Heart right ventricle (tissue), 16 donors: ENCODE measurements around the gene GRM5. TPM values are rescaled to one million over a fixed set of nuclear protein-coding genes. Genes with fewer than 3 reads are reported as not detected.
"Not testable (repeated sequence)": the region's sequence is repeated elsewhere in the genome, so short reads cannot be mapped to it uniquely, and the experiment has no call there.

ENCODE experiments used
- ATAC-seq, 8 donors: fragments of 200-7000 bp; cut with Tn5 transposase; one replicate each; pipeline ENCODE4 v1.9.1; 2020; ENCODE audit warnings: mild to moderate bottlenecking in 8 of 8, moderate library complexity in 8 of 8, moderate number of reproducible peaks in 1 of 8
- DNase-seq, 2 donors: peaks; one replicate each; pipeline ENCODE4 v3.0.0-alpha.2; 2020
- H3K27ac ChIP-seq, 10 donors: fragments of 200-600 bp; sonication (generic) in 2 of 10; one replicate each; pipeline versions ENCODE4 v1.5.0 to v1.8.0; 2020 to 2022; ENCODE audit warnings: mild to moderate bottlenecking in 3 of 10
- H3K27me3 ChIP-seq, 7 donors: fragments of 200-600 bp; one replicate each; pipeline ENCODE4 v1.8.0; 2021 to 2022; ENCODE audit warnings: mild to moderate bottlenecking in 2 of 7
- H3K36me3 ChIP-seq, 9 donors: fragments of 200-600 bp; sonication (generic) in 1 of 9; one replicate each; pipeline versions ENCODE4 v1.5.0 to v1.8.0; 2020 to 2022; ENCODE audit warnings: mild to moderate bottlenecking in 2 of 9
- H3K4me1 ChIP-seq, 9 donors: fragments of 200-600 bp; sonication (generic) in 1 of 9; one replicate each; pipeline versions ENCODE4 v1.5.0 to v1.8.0; 2020 to 2022; ENCODE audit warnings: mild to moderate bottlenecking in 4 of 9
- H3K4me3 ChIP-seq, 10 donors: fragments of 200-600 bp; sonication (generic) in 2 of 10; one replicate each; pipeline versions ENCODE4 v1.5.0 to v1.8.0; 2020 to 2022; ENCODE audit warnings: mild to moderate bottlenecking in 7 of 10, moderate library complexity in 2 of 10
- H3K9me3 ChIP-seq, 11 donors: fragments of 200-600 bp in 10 of 11; sonication (generic) in 2 of 11; one replicate each; pipeline versions ENCODE4 v1.5.0 to v1.8.0; 2013 to 2022; ENCODE audit warnings: mild to moderate bottlenecking in 2 of 11, control low read depth in 1 of 11, moderate library complexity in 1 of 11
- CTCF ChIP-seq, 9 donors: fragments of 200-600 bp; sonication (generic) in 2 of 9; IDR thresholded peaks; one replicate each; pipeline versions ENCODE4 v1.5.0 to v1.8.0; 2021 to 2022; ENCODE audit warnings: antibody characterized with exemption in 9 of 9, mild to moderate bottlenecking in 5 of 9, moderate library complexity in 1 of 9
- WGBS, 2 donors: extraction: QIAGEN DNeasy Blood & Tissue Kit; methylation state at CpG; one replicate each; pipeline ENCODE4 v1.1.7; 2013; ENCODE audit warnings: inconsistent platforms in 1 of 2; 5-methylcytosine and 5-hydroxymethylcytosine counted together
- intact Hi-C, 10 donors: fragments of 100-400 bp; cut with DNase I; formaldehyde crosslinking; loops; one replicate each; pipeline versions ENCODE4 v1.11.1 to v1.14.2; 2022
- polyA plus RNA-seq, 2 donors: library from polyadenylated mRNA; stranded (reverse); fragments of 200-250 nt; gene quantifications; one replicate each; pipeline ENCODE4 v1.2.3, GENCODE V29; 2013
- total RNA-seq, 10 donors: library from RNA; stranded (reverse); fragmentation: NEBNext Ultra II Directional in 3 of 10; extraction: Animal tissue kit (Norgen Biotek cat#: 25700) in 3 of 10; gene quantifications; one replicate each; pipeline versions ENCODE4 v1.2.1 to v1.2.4, GENCODE V29; 2021 to 2023
- donor health status: Arrhythmogenic right ventricular cardiomyopathy.
- donor health status: ischemic (EF 13 %, LVEDD 7.1; RV severe dilation, severe dysfunction).
- donor health status: healthy with polysubstance abuse.
- donor health status: DM: no; HTN: yes; CAD: no.
- donor health status: DM: no; HTN: no; CAD: no.
- donor health status: ischemic (EF 25% LVEDD 6.9; RV normal size, moderate dysfunction).
- donor health status: ischemic (EF 25% LVEDD 5.7; RV mildly dilated, moderate dysfunction).
- donor health status: healthy.
- donor health status: DM: yes; HTN: yes; CAD: no.
- donor health status: Ischemic cardiomyopathy.
- donor health status: ischemic (EF 35%, LVEDD 5.7; RV mildly dilated, moderate dysfunction).
- donor health status: nonischemic (EF 11% LVEDD 7.7; RV severe dilation, severe dysfunction).
- donor health status: DM: yes; HTN: yes; CAD: no.
- donor health status: PGD.
- donor health status: ischemic (EF 29% LVEDD 5.4; RV normal size, mild dysfunction).
- donor health status: nonischemic (EF 23%, LVEDD 6.1; RV moderate dilation, normal function).

GRM5 gene
- total and polyA plus RNA-seq, 12 donors: 0.01 to 0.09 (median 0.04) TPM; not detected in 8

GRCh38 chr11:88835709-88836108, 230.1 kb downstream of the GRM5 start:
- H3K9me3 ChIP-seq, H3K36me3 ChIP-seq, H3K4me3 ChIP-seq, H3K27ac ChIP-seq, ATAC-seq, DNase-seq, H3K27me3 ChIP-seq, H3K4me1 ChIP-seq: not testable (repeated sequence)
- WGBS, 2 donors: 77 to 80% methylated on average over 2 of the region's 2 CpGs
- intact Hi-C loops: loop anchor here in 1 of 10 donors (10.0 kb wide), 1 partner anchor 61 kb away; no protein-coding TSS in a partner anchor

DNA sequence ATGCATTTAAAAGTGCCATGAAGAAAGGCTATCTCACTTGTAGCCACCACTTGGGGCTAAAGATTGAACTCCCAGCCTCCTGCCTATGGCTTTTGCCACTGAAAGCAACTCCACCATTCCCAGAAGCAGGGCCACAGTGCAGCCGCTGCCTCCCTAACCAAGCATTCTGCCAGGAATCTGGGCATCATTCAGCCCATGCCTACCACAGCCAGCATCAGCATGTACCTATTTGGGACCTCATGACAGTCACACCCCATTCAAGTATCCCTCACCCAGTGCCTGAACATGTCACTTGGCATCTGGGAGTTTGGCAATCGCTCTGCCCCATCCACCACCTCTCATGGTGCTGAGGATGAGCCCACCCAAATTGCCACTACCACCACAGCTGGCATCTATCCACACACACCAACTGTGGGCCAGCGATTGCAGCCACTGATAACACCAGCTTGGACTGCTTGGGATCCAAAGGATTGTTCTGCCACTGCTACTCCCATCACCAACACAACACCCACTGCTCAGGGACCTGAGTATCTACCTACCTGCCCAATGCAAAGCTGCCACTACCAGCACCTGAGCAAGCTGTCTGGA, 234.4 kb downstream of the GRM5 start:
- intact Hi-C loops: loop anchor here in 1 of 10 donors (10.0 kb wide), 1 partner anchor 57 kb away; no protein-coding TSS in a partner anchor
- Histone ChIP-seq H3K4me3 (no peak overlapping the region), H3K27ac (no peak overlapping the region), H3K4me1 (no peaks in the 10 kb centered on the region), H3K9me3 (no peaks in the 10 kb centered on the region), H3K36me3 (no peaks in the 10 kb centered on the region), H3K27me3 (no peaks in the 10 kb centered on the region)
- no peak for ATAC-seq
- DNase-seq: no peak
- TF ChIP-seq CTCF (IDR thresholded peaks at IDR 0.05): no peak
- 77 to 79% methylated on average over 3 of the region's 3 CpGs for WGBS, 2 donors

DNA sequence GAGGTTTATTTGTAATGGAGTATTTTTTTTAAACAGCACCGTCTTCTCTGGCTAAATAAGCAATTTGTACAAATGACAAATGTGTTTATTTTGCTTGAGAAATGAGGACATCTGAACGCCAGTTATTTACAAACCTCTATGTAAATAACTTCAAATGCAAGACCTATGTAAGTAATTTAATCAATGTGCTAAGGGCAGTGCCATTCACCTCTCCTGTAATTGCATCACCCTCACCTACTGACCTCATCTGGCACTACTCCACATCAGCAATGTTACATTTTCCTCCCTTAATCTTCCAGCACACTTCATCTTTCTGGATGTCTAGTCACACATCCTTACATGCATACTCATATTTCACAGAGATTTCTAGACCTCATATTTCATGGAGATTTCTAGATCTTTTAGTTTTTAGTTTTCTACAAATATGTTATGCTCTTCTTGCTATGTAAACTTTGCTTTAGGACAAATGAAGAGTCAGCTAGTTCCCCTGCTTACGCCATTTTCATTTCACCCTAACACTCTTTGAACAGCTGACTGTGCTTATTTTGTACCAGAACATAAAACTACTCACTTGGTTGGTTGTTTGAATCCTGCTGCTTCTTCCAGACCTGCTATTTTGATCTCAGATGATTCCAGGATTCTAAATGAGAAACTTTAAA, 238.6 kb downstream of the GRM5 start:
- WGBS, 2 donors: 68 to 75% methylated on average over 3 of the region's 3 CpGs

GRCh38 chr11:88819616-88820015, 246.2 kb downstream of the GRM5 start:
- peaks cover 0 to 6% (median 0%) of the 10 kb centered on the region in 11 donors for H3K9me3 ChIP-seq
- no peak for TF ChIP-seq CTCF (IDR thresholded peaks at IDR 0.05)
- no peak overlapping the region for H3K27ac ChIP-seq
- H3K4me1 ChIP-seq: no peaks in the 10 kb centered on the region
- no peak for ATAC-seq
- H3K27me3 ChIP-seq: no peaks in the 10 kb centered on the region
- WGBS, 2 donors: 85 to 92% methylated on average over 3 of the region's 3 CpGs
- H3K4me3 ChIP-seq: no peak overlapping the region
- intact Hi-C loops: no loop called here
- no peaks in the 10 kb centered on the region for H3K36me3 ChIP-seq
- DNase-seq: no peak

More for the DNA sequence above, 238.6 kb downstream of the GRM5 start:
- intact Hi-C loops: no loop called here
- Histone ChIP-seq H3K4me1 (no peaks in the 10 kb centered on the region), H3K36me3 (no peaks in the 10 kb centered on the region), H3K27ac (no peak overlapping the region), H3K4me3 (no peak overlapping the region), H3K9me3 (no peaks in the 10 kb centered on the region), H3K27me3 (no peaks in the 10 kb centered on the region)
- TF ChIP-seq CTCF (IDR thresholded peaks at IDR 0.05): no peak
- ATAC-seq: no peak
- DNase-seq: no peak

DNA sequence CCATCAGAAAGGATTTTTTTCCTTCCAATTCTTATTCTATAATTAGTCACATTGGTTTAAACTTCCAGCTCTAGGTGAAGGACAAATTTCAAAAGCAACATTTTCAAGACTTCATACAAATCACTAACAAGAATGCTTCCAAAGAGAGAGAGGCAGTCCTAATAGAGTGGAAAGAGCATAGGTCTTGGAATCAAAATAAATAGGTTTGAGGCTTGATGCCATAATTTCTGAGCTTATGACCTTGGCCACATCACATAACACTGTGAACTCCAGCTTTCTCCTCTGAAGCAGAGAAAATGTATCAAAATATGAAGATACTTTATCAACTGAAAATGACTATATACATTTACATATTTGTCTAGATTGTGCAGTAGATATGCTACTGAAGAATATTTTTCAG, 246.8 kb downstream of the GRM5 start:
- peaks cover 0 to 8% (median 0%) of the 10 kb centered on the region in 11 donors for H3K9me3 ChIP-seq
- intact Hi-C loops: no loop called here
- ATAC-seq (no peak), DNase-seq (no peak)
- no peaks in the 10 kb centered on the region for H3K27me3 ChIP-seq
- H3K27ac ChIP-seq: no peak overlapping the region
- TF ChIP-seq CTCF (IDR thresholded peaks at IDR 0.05): no peak
- H3K4me3 ChIP-seq: no peak overlapping the region
- H3K4me1 ChIP-seq: no peaks in the 10 kb centered on the region
- no peaks in the 10 kb centered on the region for H3K36me3 ChIP-seq
